DOHH2 (cell line): Measurements from ENCODE around the gene GABRA4.

Source experiments
- H3F3A ChIP-seq: fragments of 200-600 bp; sonication (generic), shearing (Covaris generic); 2 replicates; pipeline ENCODE4 v1.6.0; 2016; ENCODE audit warnings: antibody characterized with exemption, mild to moderate bottlenecking; ENCODE audit not compliant: control insufficient read depth, insufficient read depth
- H3K27ac ChIP-seq: fragments of 200-600 bp; sonication (generic); 2 replicates; pipeline ENCODE4 v1.5.1; 2014; ENCODE audit warnings: low read depth, mild to moderate bottlenecking, low read length, moderate library complexity
- H3K27me3 ChIP-seq: fragments of 200-600 bp; sonication (generic); 2 replicates; pipeline ENCODE4 v1.6.1; 2014; ENCODE audit warnings: mild to moderate bottlenecking, low read length, mixed read lengths; ENCODE audit not compliant: control insufficient read depth
- H3K36me3 ChIP-seq: fragments of 200-600 bp; sonication (generic); 2 replicates; pipeline ENCODE4 v1.6.1; 2014; ENCODE audit warnings: mild to moderate bottlenecking, low read length, moderate library complexity, mixed read lengths; ENCODE audit not compliant: control insufficient read depth
- H3K4me1 ChIP-seq: fragments of 200-600 bp; sonication (generic); 2 replicates; pipeline ENCODE4 v1.6.1; 2014; ENCODE audit warnings: mild to moderate bottlenecking, low read length, mixed read lengths; ENCODE audit not compliant: control insufficient read depth
- H3K4me2 ChIP-seq: fragments of 200-600 bp; sonication (generic); 2 replicates; pipeline ENCODE4 v1.6.0; 2014; ENCODE audit warnings: mild to moderate bottlenecking, low read length, moderate library complexity
- H3K4me3 ChIP-seq: fragments of 200-600 bp; sonication (generic); 2 replicates; pipeline ENCODE4 v1.5.1; 2014; ENCODE audit warnings: mild to moderate bottlenecking, low read length, mixed read lengths
- H3K79me2 ChIP-seq: fragments of 200-600 bp; sonication (generic); 2 replicates; pipeline ENCODE4 v1.6.1; 2014; ENCODE audit warnings: mild to moderate bottlenecking, low read length, mixed read lengths; ENCODE audit not compliant: control insufficient read depth
- H3K9me2 ChIP-seq: fragments of 200-600 bp; sonication (generic); replicated peaks from 2 replicates; pipeline ENCODE4 v1.6.1; 2014; ENCODE audit warnings: mild to moderate bottlenecking, low read length, mixed read lengths; ENCODE audit not compliant: control insufficient read depth
- H3K9me3 ChIP-seq: fragments of 200-600 bp; sonication (generic); 2 replicates; pipeline ENCODE4 v1.6.1; 2014; ENCODE audit warnings: antibody characterized with exemption, low read length, mixed read lengths; ENCODE audit not compliant: control insufficient read depth, insufficient read depth
- H4K20me1 ChIP-seq: fragments of 200-600 bp; sonication (generic); 2 replicates; pipeline ENCODE4 v1.6.0; 2014; ENCODE audit warnings: low read depth, mild to moderate bottlenecking, antibody characterized with exemption, low read length, moderate library complexity; ENCODE audit not compliant: control insufficient read depth, insufficient read depth
- EZH2phosphoT487 ChIP-seq: fragments of 200-600 bp; sonication (generic); IDR thresholded peaks from 2 replicates; pipeline ENCODE4 v1.6.1; 2017; ENCODE audit warnings: borderline replicate concordance, mild to moderate bottlenecking, antibody characterized with exemption, low read length, moderate library complexity, mixed read lengths
- TF ChIP-seq, protein P1 (sequence below): fragments of 200-600 bp; sonication (generic); IDR thresholded peaks from one replicate; pipeline ENCODE4 v1.5.1; 2014; ENCODE audit warnings: antibody characterized with exemption, mild to moderate bottlenecking, low read depth, low read length; ENCODE audit not compliant: poor library complexity, severe bottlenecking

Gene GABRA4

DNA sequence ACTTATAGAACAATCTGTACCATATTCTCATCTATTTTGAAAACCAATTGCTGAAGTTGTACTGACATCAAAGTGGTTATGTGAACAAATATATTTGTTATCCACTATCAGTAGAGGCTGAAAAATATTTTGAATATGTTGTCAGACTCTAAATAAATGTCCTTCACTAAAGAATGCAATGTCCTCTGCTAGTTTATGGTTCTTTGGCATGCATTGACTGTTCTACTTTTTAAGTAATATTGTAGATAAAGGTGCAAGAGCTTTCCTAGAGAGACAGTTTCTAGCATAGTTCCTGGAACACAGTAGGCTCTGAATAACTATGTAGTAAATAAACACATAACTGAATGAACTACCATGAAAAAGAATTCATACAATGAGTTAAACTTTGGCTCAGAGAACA, 66.2 kb downstream of the GABRA4 start:
- no peaks in the 10 kb centered on the region for H3K4me1 ChIP-seq
- H3K79me2 ChIP-seq: no peaks in the 10 kb centered on the region
- no peak overlapping the region for H3K4me3 ChIP-seq
- TF ChIP-seq EZH2phosphoT487: no peak
- TF ChIP-seq, protein P1, sequence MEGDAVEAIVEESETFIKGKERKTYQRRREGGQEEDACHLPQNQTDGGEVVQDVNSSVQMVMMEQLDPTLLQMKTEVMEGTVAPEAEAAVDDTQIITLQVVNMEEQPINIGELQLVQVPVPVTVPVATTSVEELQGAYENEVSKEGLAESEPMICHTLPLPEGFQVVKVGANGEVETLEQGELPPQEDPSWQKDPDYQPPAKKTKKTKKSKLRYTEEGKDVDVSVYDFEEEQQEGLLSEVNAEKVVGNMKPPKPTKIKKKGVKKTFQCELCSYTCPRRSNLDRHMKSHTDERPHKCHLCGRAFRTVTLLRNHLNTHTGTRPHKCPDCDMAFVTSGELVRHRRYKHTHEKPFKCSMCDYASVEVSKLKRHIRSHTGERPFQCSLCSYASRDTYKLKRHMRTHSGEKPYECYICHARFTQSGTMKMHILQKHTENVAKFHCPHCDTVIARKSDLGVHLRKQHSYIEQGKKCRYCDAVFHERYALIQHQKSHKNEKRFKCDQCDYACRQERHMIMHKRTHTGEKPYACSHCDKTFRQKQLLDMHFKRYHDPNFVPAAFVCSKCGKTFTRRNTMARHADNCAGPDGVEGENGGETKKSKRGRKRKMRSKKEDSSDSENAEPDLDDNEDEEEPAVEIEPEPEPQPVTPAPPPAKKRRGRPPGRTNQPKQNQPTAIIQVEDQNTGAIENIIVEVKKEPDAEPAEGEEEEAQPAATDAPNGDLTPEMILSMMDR: no peak
- H4K20me1 ChIP-seq: no peaks in the 10 kb centered on the region
- no peak overlapping the region for H3K27ac ChIP-seq
- no peaks in the 10 kb centered on the region for H3K9me3 ChIP-seq
- H3F3A ChIP-seq: no peaks in the 10 kb centered on the region
- H3K9me2 ChIP-seq: no peaks in the 10 kb centered on the region
- H3K36me3 ChIP-seq: no peaks in the 10 kb centered on the region
- no peaks in the 10 kb centered on the region for H3K27me3 ChIP-seq
- H3K4me2 ChIP-seq: no peak overlapping the region

DNA sequence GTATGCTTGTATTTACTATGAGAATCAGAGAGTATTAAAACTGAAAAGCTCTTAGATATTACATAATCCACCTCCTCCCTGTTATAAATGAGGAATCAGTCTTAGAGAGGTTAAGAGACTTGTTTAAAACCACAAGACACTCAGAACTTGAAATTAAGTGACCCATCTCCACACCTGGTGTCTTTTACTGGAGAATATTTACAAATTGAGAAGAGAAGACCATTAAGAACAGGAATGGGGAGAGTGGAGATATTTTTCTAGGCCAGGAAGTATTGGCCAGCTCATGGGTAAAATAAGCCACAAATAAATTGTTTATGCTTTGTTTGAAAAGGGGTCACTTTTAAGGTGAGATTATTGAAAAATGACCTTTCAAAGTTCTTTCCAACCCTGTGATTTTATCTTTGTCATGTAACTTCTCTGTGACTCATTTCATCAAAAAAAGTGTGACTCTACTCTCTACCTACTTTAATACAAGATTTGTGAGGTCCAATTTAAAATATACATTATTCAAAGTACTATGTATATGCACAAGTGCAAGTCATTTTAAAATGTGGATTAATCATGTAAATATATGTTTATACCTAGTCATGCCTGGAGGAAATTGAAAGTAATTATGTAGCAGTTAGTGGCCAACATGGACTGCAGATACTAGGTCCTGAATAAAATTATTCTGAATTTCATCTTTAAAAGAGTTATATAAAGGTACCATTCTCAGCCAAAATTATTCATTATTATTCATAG, 68.4 kb downstream of the GABRA4 start:
- no peaks in the 10 kb centered on the region for H4K20me1 ChIP-seq
- TF ChIP-seq, protein P1: no peak
- no peak for TF ChIP-seq EZH2phosphoT487

DNA sequence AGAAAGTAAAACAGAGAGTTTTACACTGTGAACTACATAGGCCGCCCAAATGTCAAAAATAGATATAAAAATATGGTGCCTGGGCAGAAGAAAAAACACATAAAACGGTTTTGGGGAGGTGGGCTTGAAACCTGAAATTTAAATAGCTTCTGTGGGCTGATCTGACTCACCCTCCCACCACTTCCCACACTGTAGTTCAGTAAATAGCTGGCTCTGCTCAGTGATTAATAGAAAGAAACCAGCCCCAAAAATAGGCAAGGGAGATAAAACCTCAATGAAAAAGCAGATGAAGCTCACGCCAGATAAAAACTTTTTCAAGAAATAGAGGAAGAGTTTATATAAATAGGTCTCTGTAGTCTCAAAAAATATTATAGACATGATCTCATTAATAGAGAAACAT, 71.2 kb downstream of the GABRA4 start:
- no peaks in the 10 kb centered on the region for H3K27me3 ChIP-seq
- H3K9me2 ChIP-seq: no peaks in the 10 kb centered on the region
- no peaks in the 10 kb centered on the region for H3K9me3 ChIP-seq
- H3K36me3 ChIP-seq: no peaks in the 10 kb centered on the region
- no peak overlapping the region for H3K4me2 ChIP-seq
- TF ChIP-seq EZH2phosphoT487: no peak
- TF ChIP-seq, protein P1: no peak
- H3K4me1 ChIP-seq: no peaks in the 10 kb centered on the region
- H3K4me3 ChIP-seq: no peak overlapping the region
- no peak overlapping the region for H3K27ac ChIP-seq
- H4K20me1 ChIP-seq: no peaks in the 10 kb centered on the region
- H3K79me2 ChIP-seq: no peaks in the 10 kb centered on the region
- no peaks in the 10 kb centered on the region for H3F3A ChIP-seq

More for the DNA sequence above, 68.4 kb downstream of the GABRA4 start:
- no peaks in the 10 kb centered on the region for H3K4me1 ChIP-seq
- no peaks in the 10 kb centered on the region for H3K9me2 ChIP-seq
- no peaks in the 10 kb centered on the region for H3K79me2 ChIP-seq
- H3K4me2 ChIP-seq: no peak overlapping the region
- H3K27me3 ChIP-seq: no peaks in the 10 kb centered on the region
- no peaks in the 10 kb centered on the region for H3K9me3 ChIP-seq
- H3F3A ChIP-seq: no peaks in the 10 kb centered on the region
- H3K27ac ChIP-seq: no peak overlapping the region
- no peak overlapping the region for H3K4me3 ChIP-seq
- no peaks in the 10 kb centered on the region for H3K36me3 ChIP-seq
